Bronchial smooth muscle cell (primary cell): ENCODE results near the gene EML1. TPM values are rescaled to one million over a fixed set of nuclear protein-coding genes. Genes with fewer than 3 reads are reported as not detected.

Source experiments
- total RNA-seq: library from RNA; depleted of rRNA; stranded (reverse); fragments of >200 nt; gene quantifications from 2 replicates; pipeline ENCODE4 v1.2.1, GENCODE V29; 2014

The EML1 gene
- total RNA-seq = 84.0 and 251 TPM in 2 replicates

GRCh38 chr14:99793213-99794150 is at the start of gene EML1:
Gene EML1 (plus strand): TSS chr14:99793413. CDS start chr14:99793477, 64 bp downstream.

Other genes with a start within 250 kb of the EML1 start
- 2.0 and 3.2 TPM in 2 replicates for gene CCDC85C, start 189.2 kb upstream of the EML1 start, total RNA-seq
- gene HHIPL1, start 148.3 kb upstream of the EML1 start, total RNA-seq = 8.5 and 8.6 TPM in 2 replicates
- 0.47 and 1.4 TPM in 2 replicates for gene CYP46A1, start 109.1 kb upstream of the EML1 start, total RNA-seq